DND-41 (cell line): ENCODE data around the gene SLC9C2.

Experiments
- ATAC-seq: fragments of 200-7000 bp; cut with Tn5 transposase; 3 replicates; pipeline ENCODE4 v1.9.1; 2021; ENCODE audit warnings: low read depth; ENCODE audit not compliant: insufficient read depth
- DNase-seq: peaks from one replicate; pipeline ENCODE4 v3.0.0-alpha.2; 2020
- H2AFZ ChIP-seq: 2 replicates; pipeline ENCODE4 v1.6.0; 2012; ENCODE audit warnings: low read depth, low read length
- H3K27ac ChIP-seq: 2 replicates; pipeline ENCODE4 v1.5.1; 2012; ENCODE audit warnings: low read length, inconsistent platforms
- H3K27me3 ChIP-seq: fragments of 200-600 bp; sonication (generic); 2 replicates; pipeline ENCODE4 v1.6.0; 2012; ENCODE audit warnings: low read length, mild to moderate bottlenecking, inconsistent platforms; ENCODE audit not compliant: insufficient read depth, poor library complexity
- H3K36me3 ChIP-seq: 2 replicates; pipeline ENCODE4 v1.5.1; 2012; ENCODE audit warnings: low read length, inconsistent platforms; ENCODE audit not compliant: insufficient read depth
- H3K4me1 ChIP-seq: 2 replicates; pipeline ENCODE4 v1.5.1; 2012; ENCODE audit warnings: mild to moderate bottlenecking, low read length; ENCODE audit not compliant: insufficient read depth
- H3K4me2 ChIP-seq: 2 replicates; pipeline ENCODE4 v1.6.0; 2012; ENCODE audit warnings: mild to moderate bottlenecking, moderate library complexity, low read length, inconsistent platforms; ENCODE audit not compliant: insufficient read depth
- H3K4me3 ChIP-seq, 2 experiments: fragments of 200-600 bp in 1 of 2; shearing (Covaris generic) in 1 of 2; 2 replicates each; pipeline ENCODE4 v1.5.1; 2012 to 2016; ENCODE audit warnings: inconsistent platforms in 2 of 2, low read length in 2 of 2, mild to moderate bottlenecking in 2 of 2, low read depth in 1 of 2, moderate library complexity in 1 of 2
- H3K79me2 ChIP-seq: 2 replicates; pipeline ENCODE4 v1.6.0; 2012; ENCODE audit warnings: low read length, inconsistent platforms; ENCODE audit not compliant: insufficient read depth
- H3K9ac ChIP-seq: 2 replicates; pipeline ENCODE4 v1.6.0; 2012; ENCODE audit warnings: low read depth, mild to moderate bottlenecking, inconsistent platforms, low read length, moderate library complexity
- H3K9me3 ChIP-seq: 2 replicates; pipeline ENCODE4 v1.5.1; 2012; ENCODE audit warnings: low read length, moderate library complexity, mild to moderate bottlenecking, inconsistent platforms; ENCODE audit not compliant: insufficient read depth, severe bottlenecking
- H4K20me1 ChIP-seq: 2 replicates; pipeline ENCODE4 v1.6.0; 2012; ENCODE audit warnings: low read length; ENCODE audit not compliant: insufficient read depth
- EZH2 ChIP-seq: IDR thresholded peaks from 3 replicates; pipeline ENCODE4 v1.6.1; 2012; ENCODE audit warnings: borderline replicate concordance, low read depth, mild to moderate bottlenecking, moderate library complexity, low read length, inconsistent platforms; ENCODE audit not compliant: severe bottlenecking
- TF ChIP-seq, protein P1 (sequence below): IDR thresholded peaks from 2 replicates; pipeline ENCODE4 v1.5.1; 2012; ENCODE audit warnings: borderline replicate concordance, low read length, moderate library complexity, mild to moderate bottlenecking; ENCODE audit not compliant: poor library complexity, severe bottlenecking; ENCODE audit errors: extremely low read depth

SLC9C2 gene

DNA sequence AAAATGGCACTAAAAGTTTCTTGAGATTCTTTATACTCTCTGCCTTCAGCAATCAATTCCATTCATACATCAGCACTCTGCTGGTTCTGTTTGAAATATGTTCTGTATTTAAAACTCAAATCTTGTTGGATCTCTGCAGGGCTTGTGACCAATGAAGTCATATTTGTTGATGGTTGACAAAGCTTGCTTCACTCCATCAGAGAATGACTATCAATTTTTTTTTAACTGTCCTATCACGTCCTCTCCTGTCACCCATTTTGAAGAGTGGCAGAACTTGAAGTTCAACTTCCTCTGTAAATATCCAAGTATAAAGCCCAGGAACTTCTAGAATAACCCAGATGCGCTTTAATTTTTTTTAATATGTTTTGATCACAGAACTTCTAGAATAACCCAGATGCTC, 114.9 kb downstream of the SLC9C2 start:
- Histone ChIP-seq H3K27me3 (no peaks in the 10 kb centered on the region), H3K4me2 (no peak overlapping the region), H3K36me3 (peaks cover 63% of the 10 kb centered on the region), H2AFZ (no peak overlapping the region), H3K79me2 (no peaks in the 10 kb centered on the region), H3K9me3 (no peaks in the 10 kb centered on the region), H3K27ac (no peak overlapping the region), H3K4me1 (no peaks in the 10 kb centered on the region), H3K9ac (no peak overlapping the region), H4K20me1 (no peaks in the 10 kb centered on the region), H3K4me3 (no peak overlapping the region)
- DNase-seq = no peak
- no peak for ATAC-seq
- TF ChIP-seq, protein P1, sequence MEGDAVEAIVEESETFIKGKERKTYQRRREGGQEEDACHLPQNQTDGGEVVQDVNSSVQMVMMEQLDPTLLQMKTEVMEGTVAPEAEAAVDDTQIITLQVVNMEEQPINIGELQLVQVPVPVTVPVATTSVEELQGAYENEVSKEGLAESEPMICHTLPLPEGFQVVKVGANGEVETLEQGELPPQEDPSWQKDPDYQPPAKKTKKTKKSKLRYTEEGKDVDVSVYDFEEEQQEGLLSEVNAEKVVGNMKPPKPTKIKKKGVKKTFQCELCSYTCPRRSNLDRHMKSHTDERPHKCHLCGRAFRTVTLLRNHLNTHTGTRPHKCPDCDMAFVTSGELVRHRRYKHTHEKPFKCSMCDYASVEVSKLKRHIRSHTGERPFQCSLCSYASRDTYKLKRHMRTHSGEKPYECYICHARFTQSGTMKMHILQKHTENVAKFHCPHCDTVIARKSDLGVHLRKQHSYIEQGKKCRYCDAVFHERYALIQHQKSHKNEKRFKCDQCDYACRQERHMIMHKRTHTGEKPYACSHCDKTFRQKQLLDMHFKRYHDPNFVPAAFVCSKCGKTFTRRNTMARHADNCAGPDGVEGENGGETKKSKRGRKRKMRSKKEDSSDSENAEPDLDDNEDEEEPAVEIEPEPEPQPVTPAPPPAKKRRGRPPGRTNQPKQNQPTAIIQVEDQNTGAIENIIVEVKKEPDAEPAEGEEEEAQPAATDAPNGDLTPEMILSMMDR = no peak
- no peak for TF ChIP-seq EZH2

DNA sequence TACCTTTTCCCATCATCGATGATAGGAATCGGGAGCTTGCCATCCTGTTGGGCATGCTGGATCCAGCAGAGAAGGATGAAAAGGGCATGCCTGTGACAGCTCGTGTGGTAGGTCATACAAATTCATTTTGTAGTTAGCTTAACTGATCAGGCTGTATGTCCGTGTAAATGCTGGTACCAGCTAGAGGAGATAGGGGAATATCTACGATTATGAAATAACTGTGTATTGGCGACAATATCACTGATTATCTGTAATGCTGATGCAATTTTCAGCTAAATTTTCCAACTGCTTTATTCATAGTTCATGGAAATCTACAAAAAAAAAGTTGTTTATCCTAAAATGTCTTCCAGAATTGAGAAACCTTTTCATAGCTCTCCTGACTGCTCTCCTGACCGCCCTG, 117.5 kb downstream of the SLC9C2 start:
- ATAC-seq (no peak), DNase-seq (no peak)
- Histone ChIP-seq H3K27ac (no peak overlapping the region), H2AFZ (no peak overlapping the region), H3K4me3 (no peak overlapping the region), H3K4me1 (peaks cover 2% of the 10 kb centered on the region; the same call in 1 of the 2 replicates), H3K9me3 (no peaks in the 10 kb centered on the region), H3K9ac (no peak overlapping the region), H3K4me2 (no peak overlapping the region), H3K79me2 (peaks cover 2% of the 10 kb centered on the region), H3K36me3 (peaks cover 89% of the 10 kb centered on the region), H3K27me3 (no peaks in the 10 kb centered on the region), H4K20me1 (no peaks in the 10 kb centered on the region)
- no peak for TF ChIP-seq EZH2
- TF ChIP-seq, protein P1 = no peak

DNA sequence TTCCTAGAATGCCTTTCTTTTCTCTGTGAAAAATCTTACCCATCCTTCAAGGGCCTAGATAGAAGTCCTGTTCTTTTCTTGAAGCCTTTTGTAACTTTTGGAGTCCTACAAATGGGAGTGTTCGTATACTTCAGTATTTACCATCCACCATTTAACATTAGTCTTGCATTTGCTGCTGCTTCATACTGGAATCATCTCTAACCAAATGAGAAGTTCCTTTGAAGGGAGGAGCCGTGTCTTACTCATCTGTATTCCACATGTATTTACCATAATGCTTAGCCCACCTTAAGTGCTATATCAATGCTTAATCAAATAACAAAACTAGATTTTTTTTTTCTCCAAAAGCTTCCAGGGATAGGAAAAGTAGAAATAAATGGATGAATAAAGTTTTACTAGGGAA, 118.6 kb downstream of the SLC9C2 start:
- ATAC-seq (no peak), DNase-seq (no peak)
- peaks cover 14% of the 10 kb centered on the region for H3K79me2 ChIP-seq
- no peaks in the 10 kb centered on the region for H3K27me3 ChIP-seq
- peaks cover 98% of the 10 kb centered on the region for H3K36me3 ChIP-seq
- no peak overlapping the region for H3K4me2 ChIP-seq
- H3K4me1 ChIP-seq = peaks cover 13% of the 10 kb centered on the region
- H4K20me1 ChIP-seq = no peaks in the 10 kb centered on the region; the same call in 1 of the 2 replicates
- no peak overlapping the region for H3K27ac ChIP-seq
- no peaks in the 10 kb centered on the region for H3K9me3 ChIP-seq
- H3K9ac ChIP-seq = no peak overlapping the region
- H2AFZ ChIP-seq = no peak overlapping the region
- no peak overlapping the region for H3K4me3 ChIP-seq
- TF ChIP-seq, protein P1 = no peak
- TF ChIP-seq EZH2 = no peak

DNA sequence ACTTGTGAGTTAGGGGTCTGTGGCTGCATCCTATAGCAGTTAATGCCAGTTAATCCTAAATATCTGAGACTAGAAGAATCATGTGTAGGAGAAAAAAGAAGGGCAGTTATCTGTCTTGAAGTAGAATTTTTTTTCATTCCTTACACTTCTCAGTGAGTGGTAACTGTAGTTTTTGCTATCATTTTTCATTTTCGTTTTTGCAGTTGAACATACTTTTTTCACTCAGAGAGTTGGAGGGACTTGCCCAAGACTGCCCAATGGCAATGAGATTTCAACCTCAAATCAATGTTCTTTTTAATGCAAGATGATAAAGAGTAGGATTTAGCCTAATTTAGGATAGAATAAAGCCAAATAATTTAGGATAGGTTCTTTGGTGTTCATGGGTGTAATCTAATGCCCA, 120.2 kb downstream of the SLC9C2 start:
- H3K79me2 ChIP-seq = peaks cover 30% of the 10 kb centered on the region
- H3K9ac ChIP-seq = no peak overlapping the region
- ATAC-seq (no peak), DNase-seq (no peak)
- peaks cover 7% of the 10 kb centered on the region; the same call in 1 of the 2 replicates for H4K20me1 ChIP-seq
- no peaks in the 10 kb centered on the region for H3K27me3 ChIP-seq
- H3K4me2 ChIP-seq = no peak overlapping the region
- no peak for TF ChIP-seq EZH2
- TF ChIP-seq, protein P1 = no peak
- H3K9me3 ChIP-seq = no peaks in the 10 kb centered on the region
- no peak overlapping the region for H3K27ac ChIP-seq
- no peak overlapping the region for H2AFZ ChIP-seq
- peaks cover 27% of the 10 kb centered on the region for H3K4me1 ChIP-seq
- H3K4me3 ChIP-seq = no peak overlapping the region
- H3K36me3 ChIP-seq = peaks cover 82% of the 10 kb centered on the region
